ENCODE results near the gene TBC1D5.

GRCh38 chr3:17404548-17404947 lies 337.9 kb downstream of the TBC1D5 start:
- TF ChIP-seq POLR2AphosphoS5 (IDR thresholded peaks at IDR 0.05; ENCODE audit: borderline replicate concordance, low read depth, low read length), result no peak
- no peak for TF ChIP-seq FOXP2 (optimal IDR thresholded peaks at IDR 0.05; ENCODE audit: control extremely low read depth, extremely low read length, insufficient read depth)
- no peak for TF ChIP-seq EZH2 (IDR thresholded peaks at IDR 0.05)
